ENCODE results near the gene MRPL47.
A peak's percentile ranks its signal among the peaks of the same experiment; 100 is the strongest.

The MRPL47 gene

DNA sequence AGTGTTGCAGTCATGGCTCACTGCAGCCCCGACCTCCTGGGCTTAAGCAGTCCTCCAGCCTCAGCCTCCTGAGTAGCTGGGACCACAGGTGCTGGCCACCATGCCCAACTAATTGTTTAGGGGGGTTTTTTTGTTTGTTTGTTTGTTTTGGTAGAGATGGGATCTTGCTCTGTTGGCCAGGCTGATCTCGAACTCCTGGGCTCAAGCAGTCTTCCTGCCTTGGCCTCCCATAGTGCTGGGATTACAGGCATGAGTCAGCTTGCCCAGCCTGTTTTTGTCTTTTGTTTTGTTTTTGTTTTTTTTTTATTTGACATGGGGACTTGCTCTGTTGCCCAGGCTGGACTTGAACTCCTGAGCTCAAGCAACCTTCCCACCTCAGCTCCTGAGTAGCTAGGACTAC, 17.6 kb upstream of the MRPL47 start:
- TF ChIP-seq RARB (CRISPR knock-in tag; IDR thresholded peaks at IDR 0.05) = no peak
- TF ChIP-seq SNAI2 (CRISPR knock-in tag; IDR thresholded peaks at IDR 0.05) = no peak
- no peak for TF ChIP-seq OSR1 (CRISPR knock-in tag; IDR thresholded peaks at IDR 0.05)
- TF ChIP-seq, protein P1, sequence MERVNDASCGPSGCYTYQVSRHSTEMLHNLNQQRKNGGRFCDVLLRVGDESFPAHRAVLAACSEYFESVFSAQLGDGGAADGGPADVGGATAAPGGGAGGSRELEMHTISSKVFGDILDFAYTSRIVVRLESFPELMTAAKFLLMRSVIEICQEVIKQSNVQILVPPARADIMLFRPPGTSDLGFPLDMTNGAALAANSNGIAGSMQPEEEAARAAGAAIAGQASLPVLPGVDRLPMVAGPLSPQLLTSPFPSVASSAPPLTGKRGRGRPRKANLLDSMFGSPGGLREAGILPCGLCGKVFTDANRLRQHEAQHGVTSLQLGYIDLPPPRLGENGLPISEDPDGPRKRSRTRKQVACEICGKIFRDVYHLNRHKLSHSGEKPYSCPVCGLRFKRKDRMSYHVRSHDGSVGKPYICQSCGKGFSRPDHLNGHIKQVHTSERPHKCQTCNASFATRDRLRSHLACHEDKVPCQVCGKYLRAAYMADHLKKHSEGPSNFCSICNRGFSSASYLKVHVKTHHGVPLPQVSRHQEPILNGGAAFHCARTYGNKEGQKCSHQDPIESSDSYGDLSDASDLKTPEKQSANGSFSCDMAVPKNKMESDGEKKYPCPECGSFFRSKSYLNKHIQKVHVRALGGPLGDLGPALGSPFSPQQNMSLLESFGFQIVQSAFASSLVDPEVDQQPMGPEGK (CRISPR knock-in tag; IDR thresholded peaks at IDR 0.05; ENCODE audit: borderline replicate concordance) = no peak
- no peak for TF ChIP-seq ZFP3 (CRISPR knock-in tag; IDR thresholded peaks at IDR 0.05)
- no peak for TF ChIP-seq ZFP30 (CRISPR knock-in tag; IDR thresholded peaks at IDR 0.05)
- TF ChIP-seq, protein P2, sequence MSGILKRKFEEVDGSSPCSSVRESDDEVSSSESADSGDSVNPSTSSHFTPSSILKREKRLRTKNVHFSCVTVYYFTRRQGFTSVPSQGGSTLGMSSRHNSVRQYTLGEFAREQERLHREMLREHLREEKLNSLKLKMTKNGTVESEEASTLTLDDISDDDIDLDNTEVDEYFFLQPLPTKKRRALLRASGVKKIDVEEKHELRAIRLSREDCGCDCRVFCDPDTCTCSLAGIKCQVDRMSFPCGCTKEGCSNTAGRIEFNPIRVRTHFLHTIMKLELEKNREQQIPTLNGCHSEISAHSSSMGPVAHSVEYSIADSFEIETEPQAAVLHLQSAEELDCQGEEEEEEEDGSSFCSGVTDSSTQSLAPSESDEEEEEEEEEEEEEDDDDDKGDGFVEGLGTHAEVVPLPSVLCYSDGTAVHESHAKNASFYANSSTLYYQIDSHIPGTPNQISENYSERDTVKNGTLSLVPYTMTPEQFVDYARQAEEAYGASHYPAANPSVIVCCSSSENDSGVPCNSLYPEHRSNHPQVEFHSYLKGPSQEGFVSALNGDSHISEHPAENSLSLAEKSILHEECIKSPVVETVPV (CRISPR knock-in tag; IDR thresholded peaks at IDR 0.05) = no peak
- no peak for TF ChIP-seq BACH2 (CRISPR knock-in tag; IDR thresholded peaks at IDR 0.05; ENCODE audit: borderline replicate concordance)
- TF ChIP-seq, protein P3, sequence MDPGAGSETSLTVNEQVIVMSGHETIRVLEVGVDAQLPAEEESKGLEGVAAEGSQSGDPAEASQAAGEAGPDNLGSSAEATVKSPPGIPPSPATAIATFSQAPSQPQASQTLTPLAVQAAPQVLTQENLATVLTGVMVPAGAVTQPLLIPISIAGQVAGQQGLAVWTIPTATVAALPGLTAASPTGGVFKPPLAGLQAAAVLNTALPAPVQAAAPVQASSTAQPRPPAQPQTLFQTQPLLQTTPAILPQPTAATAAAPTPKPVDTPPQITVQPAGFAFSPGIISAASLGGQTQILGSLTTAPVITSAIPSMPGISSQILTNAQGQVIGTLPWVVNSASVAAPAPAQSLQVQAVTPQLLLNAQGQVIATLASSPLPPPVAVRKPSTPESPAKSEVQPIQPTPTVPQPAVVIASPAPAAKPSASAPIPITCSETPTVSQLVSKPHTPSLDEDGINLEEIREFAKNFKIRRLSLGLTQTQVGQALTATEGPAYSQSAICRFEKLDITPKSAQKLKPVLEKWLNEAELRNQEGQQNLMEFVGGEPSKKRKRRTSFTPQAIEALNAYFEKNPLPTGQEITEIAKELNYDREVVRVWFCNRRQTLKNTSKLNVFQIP (CRISPR knock-in tag; IDR thresholded peaks at IDR 0.05; ENCODE audit: borderline replicate concordance, low read depth) = no peak
- no peak for TF ChIP-seq CSDC2 (CRISPR knock-in tag; IDR thresholded peaks at IDR 0.05)
- TF ChIP-seq PPARA (CRISPR knock-in tag; IDR thresholded peaks at IDR 0.05; ENCODE audit: borderline replicate concordance) = no peak
- TF ChIP-seq TCF4 (CRISPR knock-in tag; IDR thresholded peaks at IDR 0.05; ENCODE audit: borderline replicate concordance) = no peak
- TF ChIP-seq ZNF70 (CRISPR knock-in tag; IDR thresholded peaks at IDR 0.05) = no peak
- TF ChIP-seq, protein P4, sequence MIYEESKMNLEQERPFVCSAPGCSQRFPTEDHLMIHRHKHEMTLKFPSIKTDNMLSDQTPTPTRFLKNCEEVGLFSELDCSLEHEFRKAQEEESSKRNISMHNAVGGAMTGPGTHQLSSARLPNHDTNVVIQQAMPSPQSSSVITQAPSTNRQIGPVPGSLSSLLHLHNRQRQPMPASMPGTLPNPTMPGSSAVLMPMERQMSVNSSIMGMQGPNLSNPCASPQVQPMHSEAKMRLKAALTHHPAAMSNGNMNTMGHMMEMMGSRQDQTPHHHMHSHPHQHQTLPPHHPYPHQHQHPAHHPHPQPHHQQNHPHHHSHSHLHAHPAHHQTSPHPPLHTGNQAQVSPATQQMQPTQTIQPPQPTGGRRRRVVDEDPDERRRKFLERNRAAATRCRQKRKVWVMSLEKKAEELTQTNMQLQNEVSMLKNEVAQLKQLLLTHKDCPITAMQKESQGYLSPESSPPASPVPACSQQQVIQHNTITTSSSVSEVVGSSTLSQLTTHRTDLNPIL (CRISPR knock-in tag; IDR thresholded peaks at IDR 0.05; ENCODE audit: low read depth) = no peak
- no peak for TF ChIP-seq ZNF8 (CRISPR knock-in tag; IDR thresholded peaks at IDR 0.05)
- no peak for TF ChIP-seq ZC3H10 (CRISPR knock-in tag; IDR thresholded peaks at IDR 0.05)
- TF ChIP-seq TOX (CRISPR knock-in tag; IDR thresholded peaks at IDR 0.05; ENCODE audit: borderline replicate concordance) = no peak
- TF ChIP-seq GLIS3 (CRISPR knock-in tag; IDR thresholded peaks at IDR 0.05) = no peak
- no peak for TF ChIP-seq ARNTL (CRISPR knock-in tag; IDR thresholded peaks at IDR 0.05; ENCODE audit: borderline replicate concordance, low read depth)
- no peak for ATAC-seq

DNA sequence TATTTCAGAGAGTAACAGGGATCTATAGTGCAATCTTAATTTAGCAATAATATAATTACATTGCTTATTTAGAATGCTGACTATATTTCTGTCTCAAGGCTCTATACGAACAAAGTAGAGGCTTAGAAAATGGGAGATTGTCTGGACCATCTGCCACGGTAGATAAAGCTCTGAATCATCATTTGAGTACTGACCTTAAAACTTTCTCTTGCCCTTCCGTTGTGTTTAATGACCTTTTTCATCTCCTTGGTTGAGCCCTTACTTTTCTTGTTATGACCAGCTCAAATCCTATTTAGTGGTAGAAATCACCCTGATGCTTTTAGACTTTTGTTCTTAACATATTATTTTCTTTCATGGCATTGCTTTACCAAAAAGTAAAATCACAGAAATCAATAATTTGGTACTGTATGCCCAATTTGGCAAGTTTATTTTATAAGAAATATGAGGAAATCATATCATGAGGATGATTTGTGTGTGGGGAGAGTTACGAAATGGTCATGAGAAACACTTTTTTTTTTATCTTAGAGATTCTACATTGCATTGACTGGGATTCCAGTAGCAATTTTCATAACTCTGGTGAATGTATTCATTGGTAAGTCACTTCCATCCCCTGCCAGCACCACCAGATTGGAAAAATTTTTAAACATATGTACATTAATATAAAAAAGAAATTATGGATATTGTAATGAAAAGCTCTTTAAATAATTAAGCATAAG, 11.2 kb upstream of the MRPL47 start:
- peak; percentile 89 for TF ChIP-seq ZNF70 (CRISPR knock-in tag; IDR thresholded peaks at IDR 0.05)
- TF ChIP-seq PPARA (CRISPR knock-in tag; IDR thresholded peaks at IDR 0.05; ENCODE audit: borderline replicate concordance) = no peak
- TF ChIP-seq ISL1 (CRISPR knock-in tag; IDR thresholded peaks at IDR 0.05) = peak; percentile 37; the same call in 1 of the 2 replicates
- ATAC-seq = no peak

DNA sequence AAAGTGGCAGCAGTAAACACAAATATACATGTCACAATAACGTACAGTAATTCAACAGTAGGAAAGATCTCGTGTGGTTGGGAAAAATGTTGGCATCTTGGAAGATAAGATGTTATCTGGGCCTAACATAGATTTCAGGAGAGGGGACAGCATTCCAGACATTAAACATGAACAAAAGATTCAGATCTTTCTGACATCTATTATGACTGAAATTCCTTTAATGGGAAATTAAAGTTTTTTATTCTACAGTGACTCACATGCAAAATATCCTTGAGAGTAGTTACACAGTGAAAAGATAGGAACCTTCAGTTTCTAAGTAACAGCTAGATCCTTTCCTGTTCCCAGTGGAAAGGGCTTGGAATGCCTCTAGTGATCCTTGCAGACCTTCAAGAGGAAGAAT, 9.4 kb upstream of the MRPL47 start:
- ATAC-seq = peak; percentile 96
- TF ChIP-seq SNAI2 (CRISPR knock-in tag; IDR thresholded peaks at IDR 0.05) (peak; percentile 56; the same call in 1 of the 2 replicates), TCF4 (CRISPR knock-in tag; IDR thresholded peaks at IDR 0.05; ENCODE audit: borderline replicate concordance) (peak; percentile 67), TOX (CRISPR knock-in tag; IDR thresholded peaks at IDR 0.05; ENCODE audit: borderline replicate concordance) (no peak), ZNF8 (CRISPR knock-in tag; IDR thresholded peaks at IDR 0.05) (no peak; the same call in 1 of the 2 replicates), BACH2 (CRISPR knock-in tag; IDR thresholded peaks at IDR 0.05; ENCODE audit: borderline replicate concordance) (no peak), ISL1 (CRISPR knock-in tag; IDR thresholded peaks at IDR 0.05) (peak; percentile 99), CSDC2 (CRISPR knock-in tag; IDR thresholded peaks at IDR 0.05) (no peak), ZC3H10 (CRISPR knock-in tag; IDR thresholded peaks at IDR 0.05) (0 out of 2 replicates have a peak, but pooled peaks have one; percentile 52)
- TF ChIP-seq, protein P5, sequence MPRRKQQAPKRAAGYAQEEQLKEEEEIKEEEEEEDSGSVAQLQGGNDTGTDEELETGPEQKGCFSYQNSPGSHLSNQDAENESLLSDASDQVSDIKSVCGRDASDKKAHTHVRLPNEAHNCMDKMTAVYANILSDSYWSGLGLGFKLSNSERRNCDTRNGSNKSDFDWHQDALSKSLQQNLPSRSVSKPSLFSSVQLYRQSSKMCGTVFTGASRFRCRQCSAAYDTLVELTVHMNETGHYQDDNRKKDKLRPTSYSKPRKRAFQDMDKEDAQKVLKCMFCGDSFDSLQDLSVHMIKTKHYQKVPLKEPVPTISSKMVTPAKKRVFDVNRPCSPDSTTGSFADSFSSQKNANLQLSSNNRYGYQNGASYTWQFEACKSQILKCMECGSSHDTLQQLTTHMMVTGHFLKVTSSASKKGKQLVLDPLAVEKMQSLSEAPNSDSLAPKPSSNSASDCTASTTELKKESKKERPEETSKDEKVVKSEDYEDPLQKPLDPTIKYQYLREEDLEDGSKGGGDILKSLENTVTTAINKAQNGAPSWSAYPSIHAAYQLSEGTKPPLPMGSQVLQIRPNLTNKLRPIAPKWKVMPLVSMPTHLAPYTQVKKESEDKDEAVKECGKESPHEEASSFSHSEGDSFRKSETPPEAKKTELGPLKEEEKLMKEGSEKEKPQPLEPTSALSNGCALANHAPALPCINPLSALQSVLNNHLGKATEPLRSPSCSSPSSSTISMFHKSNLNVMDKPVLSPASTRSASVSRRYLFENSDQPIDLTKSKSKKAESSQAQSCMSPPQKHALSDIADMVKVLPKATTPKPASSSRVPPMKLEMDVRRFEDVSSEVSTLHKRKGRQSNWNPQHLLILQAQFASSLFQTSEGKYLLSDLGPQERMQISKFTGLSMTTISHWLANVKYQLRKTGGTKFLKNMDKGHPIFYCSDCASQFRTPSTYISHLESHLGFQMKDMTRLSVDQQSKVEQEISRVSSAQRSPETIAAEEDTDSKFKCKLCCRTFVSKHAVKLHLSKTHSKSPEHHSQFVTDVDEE (CRISPR knock-in tag; IDR thresholded peaks at IDR 0.05) = peak; percentile 46; the same call in 1 of the 2 replicates
- TF ChIP-seq, protein P1 (CRISPR knock-in tag; IDR thresholded peaks at IDR 0.05; ENCODE audit: borderline replicate concordance) = peak; percentile 91; the same call in 1 of the 2 replicates
- TF ChIP-seq, protein P2 (CRISPR knock-in tag; IDR thresholded peaks at IDR 0.05) = peak; percentile 49; the same call in 1 of the 2 replicates
- TF ChIP-seq, protein P3 (CRISPR knock-in tag; IDR thresholded peaks at IDR 0.05; ENCODE audit: borderline replicate concordance, low read depth) = no peak; the same call in 1 of the 2 replicates
